Embryonic facial prominence (tissue), 1 donor: ENCODE measurements around the gene GPR35.

ENCODE experiments used
- DNase-seq: peaks from one replicate; pipeline ENCODE4 v3.0.0-alpha.2; 2016; ENCODE audit errors: extremely low spot score

The GPR35 gene

GRCh38 chr2:240623531-240624010 lies 1.7 kb upstream of the GPR35 start:
- DNase-seq: no peak

- DNase-seq: no peak
Observed at GRCh38 chr2:240624011-240624949, 1.0 kb upstream of the GPR35 start.

- DNase-seq: no peak
Observed at GRCh38 chr2:240626531-240627300, 1.4 kb downstream of the GPR35 start.

DNA sequence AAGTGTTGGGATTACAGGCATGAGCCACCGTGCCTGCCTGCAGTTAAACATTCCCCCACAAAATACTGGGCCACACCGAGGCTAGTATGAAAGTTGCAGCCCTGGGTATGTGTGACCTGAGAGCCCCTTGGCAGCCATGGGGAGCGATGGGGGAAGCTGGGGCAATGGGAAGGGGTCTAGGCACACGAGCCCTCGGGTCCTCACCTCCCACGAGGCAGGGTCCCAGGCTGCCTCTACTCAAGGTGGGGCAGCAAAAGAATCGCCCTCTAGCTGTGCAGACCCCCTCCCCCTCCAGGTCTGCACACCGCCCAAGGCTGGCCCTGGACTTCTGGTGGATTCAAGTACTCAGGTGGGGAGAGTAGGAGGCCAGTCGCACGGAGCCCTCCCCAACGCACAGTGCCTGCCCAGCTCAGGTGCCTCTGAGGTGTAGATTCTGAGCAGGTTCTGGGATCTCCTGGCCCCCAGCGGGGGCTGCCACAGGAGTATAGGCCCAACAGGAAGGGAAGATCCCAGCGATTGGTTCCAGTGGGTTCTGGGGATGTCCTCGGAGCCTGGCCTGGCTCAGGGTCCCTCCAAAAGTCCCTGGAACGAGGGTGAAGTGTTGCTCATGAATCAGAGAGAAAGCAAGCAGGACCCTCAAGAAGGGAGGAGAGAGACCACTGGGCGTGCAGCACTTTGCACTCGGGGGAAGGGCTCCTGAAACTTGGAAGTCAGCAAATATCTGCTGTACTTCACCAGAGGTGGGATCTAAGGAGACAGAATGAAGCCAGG lies 2.6 kb downstream of the GPR35 start:
- no peak for DNase-seq

- no peak for DNase-seq
Observed at GRCh38 chr2:240628507-240628807, 3.2 kb downstream of the GPR35 start.

DNA sequence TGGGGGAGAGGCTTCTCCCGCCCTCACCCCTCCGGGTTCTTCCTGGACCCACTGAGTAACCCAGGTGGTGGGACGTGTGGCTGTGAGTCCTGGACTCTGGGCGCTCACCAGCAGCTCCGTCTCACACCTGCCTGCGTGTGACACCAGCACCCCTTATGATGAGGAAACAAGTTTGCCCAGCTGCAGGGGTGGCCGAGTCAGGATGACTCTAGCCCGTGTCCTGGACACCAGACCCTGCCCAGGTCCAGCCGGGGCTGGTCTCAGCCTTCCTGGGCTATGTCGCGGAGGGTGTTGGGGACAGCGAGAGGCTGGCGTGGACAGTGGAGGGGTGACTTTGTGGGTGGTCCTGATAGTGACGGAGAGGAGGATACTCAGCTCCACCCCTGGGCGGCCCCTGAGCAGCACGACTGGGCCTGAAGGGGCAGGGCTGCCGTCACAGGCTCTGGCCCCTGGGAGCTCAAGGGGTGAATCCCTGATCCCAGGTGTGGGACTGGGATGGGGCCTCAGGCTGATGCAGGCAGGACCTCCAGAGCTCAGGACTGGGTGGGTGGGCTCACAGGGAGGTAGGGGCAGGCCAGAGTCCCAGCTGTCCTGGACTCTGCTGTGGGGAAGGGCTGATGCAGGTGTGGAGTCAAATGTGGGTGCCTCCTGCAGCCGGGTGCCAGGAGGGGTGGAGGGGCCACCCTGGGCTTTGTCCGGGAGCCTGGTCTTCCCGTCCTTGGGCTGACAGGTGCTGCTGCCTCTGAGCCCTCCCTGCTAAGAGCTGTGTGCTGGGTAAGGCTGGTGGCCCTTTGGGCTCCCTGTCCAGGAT lies 3.7 kb downstream of the GPR35 start:
- DNase-seq: no peak

DNA sequence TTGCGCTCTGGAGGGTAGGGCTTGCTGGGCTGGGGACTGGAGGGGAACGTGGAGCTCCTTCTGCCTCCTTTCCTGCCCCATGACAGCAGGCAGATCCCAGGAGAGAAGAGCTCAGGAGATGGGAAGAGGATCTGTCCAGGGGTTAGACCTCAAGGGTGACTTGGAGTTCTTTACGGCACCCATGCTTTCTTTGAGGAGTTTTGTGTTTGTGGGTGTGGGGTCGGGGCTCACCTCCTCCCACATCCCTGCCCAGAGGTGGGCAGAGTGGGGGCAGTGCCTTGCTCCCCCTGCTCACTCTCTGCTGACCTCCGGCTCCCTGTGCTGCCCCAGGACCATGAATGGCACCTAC lies 4.3 kb downstream of the GPR35 start:
- no peak for DNase-seq

DNA sequence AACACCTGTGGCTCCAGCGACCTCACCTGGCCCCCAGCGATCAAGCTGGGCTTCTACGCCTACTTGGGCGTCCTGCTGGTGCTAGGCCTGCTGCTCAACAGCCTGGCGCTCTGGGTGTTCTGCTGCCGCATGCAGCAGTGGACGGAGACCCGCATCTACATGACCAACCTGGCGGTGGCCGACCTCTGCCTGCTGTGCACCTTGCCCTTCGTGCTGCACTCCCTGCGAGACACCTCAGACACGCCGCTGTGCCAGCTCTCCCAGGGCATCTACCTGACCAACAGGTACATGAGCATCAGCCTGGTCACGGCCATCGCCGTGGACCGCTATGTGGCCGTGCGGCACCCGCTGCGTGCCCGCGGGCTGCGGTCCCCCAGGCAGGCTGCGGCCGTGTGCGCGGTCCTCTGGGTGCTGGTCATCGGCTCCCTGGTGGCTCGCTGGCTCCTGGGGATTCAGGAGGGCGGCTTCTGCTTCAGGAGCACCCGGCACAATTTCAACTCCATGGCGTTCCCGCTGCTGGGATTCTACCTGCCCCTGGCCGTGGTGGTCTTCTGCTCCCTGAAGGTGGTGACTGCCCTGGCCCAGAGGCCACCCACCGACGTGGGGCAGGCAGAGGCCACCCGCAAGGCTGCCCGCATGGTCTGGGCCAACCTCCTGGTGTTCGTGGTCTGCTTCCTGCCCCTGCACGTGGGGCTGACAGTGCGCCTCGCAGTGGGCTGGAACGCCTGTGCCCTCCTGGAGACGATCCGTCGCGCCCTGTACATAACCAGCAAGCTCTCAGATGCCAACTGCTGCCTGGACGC lies 4.9 kb downstream of the GPR35 start:
- no peak for DNase-seq

DNA sequence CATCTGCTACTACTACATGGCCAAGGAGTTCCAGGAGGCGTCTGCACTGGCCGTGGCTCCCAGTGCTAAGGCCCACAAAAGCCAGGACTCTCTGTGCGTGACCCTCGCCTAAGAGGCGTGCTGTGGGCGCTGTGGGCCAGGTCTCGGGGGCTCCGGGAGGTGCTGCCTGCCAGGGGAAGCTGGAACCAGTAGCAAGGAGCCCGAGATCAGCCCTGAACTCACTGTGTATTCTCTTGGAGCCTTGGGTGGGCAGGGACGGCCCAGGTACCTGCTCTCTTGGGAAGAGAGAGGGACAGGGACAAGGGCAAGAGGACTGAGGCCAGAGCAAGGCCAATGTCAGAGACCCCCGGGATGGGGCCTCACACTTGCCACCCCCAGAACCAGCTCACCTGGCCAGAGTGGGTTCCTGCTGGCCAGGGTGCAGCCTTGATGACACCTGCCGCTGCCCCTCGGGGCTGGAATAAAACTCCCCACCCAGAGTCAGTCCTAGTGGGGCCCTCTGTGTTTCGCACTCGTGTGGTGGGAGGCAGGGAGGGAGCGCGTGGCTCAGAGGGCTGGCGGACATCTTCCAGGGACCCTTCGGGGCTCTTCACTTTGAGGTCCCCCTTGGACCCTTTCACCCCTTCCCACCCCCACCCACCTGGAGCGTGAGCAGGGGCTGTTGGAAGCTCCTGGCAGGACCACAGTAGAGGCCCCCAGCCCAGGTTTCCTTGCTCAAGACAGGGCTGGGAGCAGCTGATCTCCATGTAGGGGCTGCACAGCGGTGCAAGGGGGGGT lies 5.7 kb downstream of the GPR35 start:
- no peak for DNase-seq

GRCh38 chr2:240631548-240632305 lies 6.4 kb downstream of the GPR35 start:
- DNase-seq: no peak

DNA sequence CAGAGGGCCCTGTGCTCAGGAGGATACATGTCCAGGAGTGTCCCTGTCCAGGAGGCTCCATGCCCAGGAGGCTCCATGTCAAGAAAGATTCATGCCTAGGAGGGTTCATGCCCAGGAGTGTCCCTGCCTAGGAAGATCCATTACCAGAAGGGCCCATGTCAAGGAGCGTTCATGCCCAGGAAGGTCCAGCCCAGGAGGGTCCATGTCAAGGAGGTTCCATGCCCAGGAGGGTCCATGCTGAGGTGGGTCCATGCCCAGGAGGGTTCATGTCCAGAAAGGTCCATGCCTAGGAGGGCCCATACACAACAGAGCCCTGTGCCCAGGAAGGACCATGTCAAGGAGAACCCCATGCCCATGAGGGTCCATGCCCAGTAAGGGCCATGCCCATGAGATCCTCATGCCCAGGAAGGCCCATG lies 7.0 kb downstream of the GPR35 start:
- DNase-seq: no peak

DNA sequence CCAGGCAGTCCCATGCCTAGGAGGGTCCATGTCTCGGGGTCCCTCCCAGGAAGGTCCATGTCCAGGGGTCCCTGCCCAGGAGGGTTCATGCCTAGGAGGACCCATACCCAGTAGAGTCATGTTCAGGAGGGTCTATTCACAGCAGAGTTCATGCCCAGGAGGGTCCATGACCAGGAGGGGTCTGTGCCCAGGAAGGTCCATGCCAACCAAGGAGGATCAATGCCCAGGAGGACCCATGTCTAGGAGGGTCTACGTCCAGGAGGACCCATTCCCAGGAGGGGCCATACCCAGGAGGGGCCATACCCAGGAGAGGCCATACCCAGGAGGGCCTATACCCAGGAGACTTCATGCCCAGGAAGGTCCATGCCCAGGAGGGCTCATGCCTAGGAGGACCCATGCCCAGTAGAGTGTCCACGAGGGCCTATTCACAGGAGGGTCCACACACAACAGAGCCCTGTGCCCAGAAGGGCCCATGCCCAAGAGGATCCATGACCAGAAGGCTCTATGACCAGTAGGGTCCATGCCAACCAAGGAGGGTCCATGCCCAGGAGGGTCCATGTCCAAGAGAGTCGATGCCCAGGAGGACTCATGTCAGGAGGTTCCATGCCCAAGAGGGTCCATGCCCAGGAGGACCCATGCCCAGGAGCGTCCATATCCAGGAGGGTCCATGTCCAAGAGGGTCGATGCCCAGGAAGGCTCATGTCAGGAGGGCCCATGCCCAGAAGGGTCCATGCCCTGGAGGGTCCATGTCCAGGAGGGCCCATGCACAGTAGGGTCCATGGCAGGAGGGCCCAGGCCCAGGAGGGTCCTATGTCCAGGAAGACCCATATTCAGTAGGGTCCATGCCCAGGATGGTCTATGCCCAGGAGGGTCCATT lies 10.1 kb downstream of the GPR35 start:
- DNase-seq: no peak

DNA sequence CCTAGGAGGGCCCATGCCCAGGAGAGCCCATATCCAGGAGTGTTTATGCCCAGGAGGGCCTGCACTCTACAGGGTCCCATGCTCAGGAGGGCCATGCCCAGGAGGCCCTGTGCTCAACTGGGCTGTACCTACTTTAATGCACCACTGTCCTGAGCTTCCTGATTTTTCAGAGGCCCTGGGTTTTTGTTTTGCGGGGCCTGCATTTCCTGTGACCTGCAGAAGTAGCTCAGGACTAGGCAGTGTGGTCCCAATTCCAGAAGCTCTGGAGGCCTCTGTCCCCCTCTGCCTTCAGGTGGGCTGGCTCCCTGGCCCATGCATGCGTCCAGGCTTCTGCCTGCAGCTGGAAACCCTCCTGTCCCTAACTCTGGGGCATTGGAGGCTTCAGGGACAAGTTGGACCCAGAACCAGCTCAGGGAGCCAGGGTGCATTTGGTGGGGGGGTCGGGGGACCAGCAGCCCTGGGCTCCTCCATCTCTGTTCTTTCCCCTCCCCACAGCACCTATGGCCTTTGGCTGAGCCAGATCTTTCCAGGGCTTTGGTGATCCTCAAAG lies 10.8 kb downstream of the GPR35 start:
- no peak for DNase-seq

DNA sequence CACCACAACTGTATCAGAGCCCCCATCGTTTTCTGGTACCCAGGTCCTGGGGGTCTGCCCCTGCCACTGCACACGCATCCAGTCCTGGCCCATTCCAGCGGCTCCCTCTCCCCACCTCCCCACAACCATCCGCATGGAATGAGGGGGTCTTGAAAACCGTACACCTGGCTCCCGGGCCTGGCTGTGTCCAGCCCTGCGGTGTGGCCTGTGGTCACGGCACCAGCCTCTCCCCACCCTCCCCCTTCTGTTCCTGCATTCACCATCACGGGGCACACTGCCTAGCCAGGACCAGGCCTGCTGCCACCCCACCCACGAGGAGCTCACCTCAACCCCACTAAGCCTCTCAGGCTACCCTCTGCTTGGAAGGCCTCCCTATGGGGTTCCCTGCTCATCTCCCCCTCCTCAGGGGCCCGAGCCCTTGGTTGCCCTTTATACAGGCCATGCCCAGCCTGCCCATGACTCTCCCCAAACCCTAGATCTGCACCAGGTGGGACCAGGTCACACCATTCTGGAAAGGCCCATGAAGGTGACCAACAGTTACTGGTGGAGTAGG lies 11.4 kb downstream of the GPR35 start:
- DNase-seq: no peak

DNA sequence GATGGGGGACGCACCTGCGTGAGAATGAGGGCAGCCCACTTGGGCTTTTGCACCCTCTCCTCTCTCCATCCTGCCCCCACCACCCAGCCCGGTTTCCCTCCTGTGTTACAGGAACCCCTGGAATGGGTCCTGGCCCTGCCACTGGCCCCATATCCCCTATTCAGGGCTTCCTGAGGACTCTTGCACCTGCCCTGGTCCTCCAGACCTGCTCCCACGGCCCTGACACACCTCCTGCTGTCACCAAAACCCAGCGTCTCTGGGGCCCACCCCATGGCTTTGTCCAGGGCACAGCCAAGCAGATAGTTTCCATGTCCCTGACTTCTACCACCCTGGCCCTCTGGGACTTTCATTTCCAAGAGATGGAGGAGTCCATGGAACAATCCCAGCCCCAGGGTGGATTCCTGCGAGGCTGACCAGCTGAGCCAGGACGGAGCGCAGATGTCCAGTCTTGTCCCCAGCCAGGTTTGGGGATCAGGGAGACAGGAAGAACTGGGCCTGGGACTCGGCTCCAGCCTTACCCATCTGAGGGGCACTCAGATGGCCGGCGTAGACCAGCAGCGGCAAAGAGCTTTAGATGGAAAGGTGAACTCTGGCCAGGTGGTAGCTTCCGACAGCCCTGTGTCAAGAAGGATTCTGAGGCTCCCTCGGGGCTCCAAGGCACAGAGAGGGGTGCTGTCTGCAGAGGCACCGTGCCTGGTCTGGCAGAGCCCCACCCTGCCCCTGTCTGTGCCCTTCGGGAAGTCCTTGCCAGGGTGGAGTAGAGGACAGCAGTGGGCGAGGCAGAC lies 12.0 kb downstream of the GPR35 start:
- DNase-seq: no peak

- DNase-seq: no peak
Observed at GRCh38 chr2:240637901-240638345, 12.6 kb downstream of the GPR35 start.
